WI38 (cell line): ENCODE results near the gene ANKRD50.

Experiments
- H3K4me3 ChIP-seq: 2 replicates; pipeline ENCODE4 v1.5.1; 2011; ENCODE audit warnings: low read depth, mild to moderate bottlenecking, control low read depth, low read length
- CTCF ChIP-seq: IDR thresholded peaks from 2 replicates; pipeline ENCODE4 v1.5.1; 2012; ENCODE audit warnings: low read depth, mild to moderate bottlenecking, control low read depth, low read length

ANKRD50 gene

GRCh38 chr4:124726269-124726668 lies 13.7 kb upstream of the ANKRD50 start:
- no peak overlapping the region for H3K4me3 ChIP-seq
- TF ChIP-seq CTCF, result no peak

GRCh38 chr4:124722071-124722470 lies 9.5 kb upstream of the ANKRD50 start:
- no peak overlapping the region for H3K4me3 ChIP-seq
- TF ChIP-seq CTCF, result no peak

- H3K4me3 ChIP-seq, result no peak overlapping the region
- no peak for TF ChIP-seq CTCF
These were observed 4.6 kb upstream of the ANKRD50 start for GRCh38 chr4:124717101-124717500.

DNA sequence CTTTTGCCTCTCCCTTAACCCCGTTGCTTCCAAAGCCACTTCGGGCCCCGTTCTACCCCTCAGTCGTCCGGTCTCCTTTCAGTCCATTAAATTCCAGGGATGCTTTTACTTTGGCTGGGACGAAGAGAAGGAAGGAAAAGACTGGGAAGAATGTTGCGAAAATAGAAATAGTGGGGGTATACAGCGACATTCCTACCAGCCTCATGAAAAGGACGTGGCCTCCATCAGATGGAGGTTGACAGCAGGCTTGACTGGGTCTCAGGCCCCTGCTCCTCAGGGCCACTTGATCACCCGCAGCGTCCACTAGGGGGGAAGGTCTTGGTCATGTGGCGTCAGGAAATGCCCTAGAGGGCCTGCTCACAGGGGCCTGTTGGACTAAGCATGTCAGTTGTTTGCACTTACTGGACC lies 657 bp upstream of the ANKRD50 start:
- peak overlapping the region; percentile 58 for H3K4me3 ChIP-seq
- TF ChIP-seq CTCF, result peak; percentile 56

- TF ChIP-seq CTCF, result no peak
- H3K4me3 ChIP-seq, result peak overlapping the region; percentile 67
These were observed 811 bp downstream of the ANKRD50 start for GRCh38 chr4:124711471-124712371.

- peak overlapping the region; percentile 67 for H3K4me3 ChIP-seq
These were observed 1.6 kb downstream of the ANKRD50 start for GRCh38 chr4:124710911-124711310.

More at GRCh38 chr4:124710911-124711310, 1.6 kb downstream of the ANKRD50 start:
- no peak for TF ChIP-seq CTCF
